ENCODE measurements around the gene ZXDC.

DNA sequence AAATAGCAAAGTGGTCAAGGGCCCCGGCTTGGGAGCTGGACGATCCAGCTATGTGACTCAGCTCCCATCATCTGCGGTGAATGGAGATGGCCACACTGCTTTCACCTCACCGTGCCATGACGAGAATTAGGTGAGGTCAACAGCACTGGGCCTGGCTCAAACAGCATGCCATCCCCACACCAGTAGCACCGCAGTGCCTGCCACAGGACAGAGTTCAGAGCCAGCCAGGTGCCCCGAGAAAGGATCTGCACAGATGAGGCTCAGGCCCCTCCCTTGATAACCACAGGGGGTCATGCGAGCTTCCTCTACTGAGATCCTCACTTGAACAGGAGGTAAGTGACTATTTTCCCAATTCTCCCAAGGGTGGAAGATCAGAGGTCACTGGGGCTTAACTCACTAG, 29.4 kb downstream of the ZXDC start:
- no peak for TF ChIP-seq EZH2 (IDR thresholded peaks at IDR 0.05; ENCODE audit: insufficient read depth, poor library complexity, severe bottlenecking)
- no peak for TF ChIP-seq EZH2phosphoT487 (IDR thresholded peaks at IDR 0.05; ENCODE audit: insufficient read depth, low read depth)
